ENCODE results near the gene CBLB. TPM values are rescaled to one million over a fixed set of nuclear protein-coding genes. Genes with fewer than 3 reads are reported as not detected.
"Not testable (repeated sequence)": the region's sequence is repeated elsewhere in the genome, so short reads cannot be mapped to it uniquely, and the experiment has no call there.

CBLB gene
- total RNA-seq, 1 donor from 2014 or later: 140 TPM

DNA sequence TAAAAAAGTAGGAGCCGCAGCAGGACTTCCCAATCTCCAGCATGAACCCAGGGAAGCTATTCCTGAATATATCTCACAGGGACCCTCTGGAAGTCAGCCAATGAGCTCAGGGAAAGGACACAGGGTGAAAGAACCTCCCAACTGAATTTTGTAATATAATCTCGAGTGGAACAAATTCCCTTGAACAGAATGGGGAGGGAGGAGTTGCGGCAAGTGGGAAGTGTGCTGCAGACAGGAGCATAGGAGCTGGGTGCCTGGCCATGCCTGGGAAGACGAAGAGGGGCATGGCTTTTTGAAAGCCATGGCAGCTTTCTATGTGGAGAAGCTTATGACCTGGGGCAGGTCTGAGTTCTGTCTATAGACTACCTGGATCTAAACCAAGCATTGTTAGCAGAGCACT lies 98.4 kb downstream of the CBLB start:
- ATAC-seq (no peak), DNase-seq (ENCODE audit: low spot score) (no peak)
- intact Hi-C loops (cut with DNase I): no loop called here

DNA sequence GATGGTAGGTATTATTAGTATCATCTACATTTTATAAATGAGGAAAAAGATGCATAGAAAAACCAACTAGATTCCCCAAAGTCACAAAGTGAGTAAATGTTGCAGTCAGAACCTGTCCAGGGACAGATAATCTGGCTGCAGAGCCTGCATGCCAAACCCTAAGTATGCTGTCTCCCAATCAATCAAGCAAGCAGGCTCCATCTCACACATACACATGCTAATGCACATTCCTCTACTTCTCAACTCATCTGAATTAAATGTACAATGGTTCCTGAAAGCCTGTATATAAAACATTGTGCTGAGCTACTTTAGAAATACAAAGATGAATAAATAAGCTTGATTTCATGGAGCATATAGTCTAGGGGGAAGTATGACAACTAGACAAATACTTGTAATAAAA lies 101.0 kb downstream of the CBLB start:
- DNase-seq (ENCODE audit: low spot score) (no peak), ATAC-seq (no peak)
- intact Hi-C loops (cut with DNase I): no loop called here

DNA sequence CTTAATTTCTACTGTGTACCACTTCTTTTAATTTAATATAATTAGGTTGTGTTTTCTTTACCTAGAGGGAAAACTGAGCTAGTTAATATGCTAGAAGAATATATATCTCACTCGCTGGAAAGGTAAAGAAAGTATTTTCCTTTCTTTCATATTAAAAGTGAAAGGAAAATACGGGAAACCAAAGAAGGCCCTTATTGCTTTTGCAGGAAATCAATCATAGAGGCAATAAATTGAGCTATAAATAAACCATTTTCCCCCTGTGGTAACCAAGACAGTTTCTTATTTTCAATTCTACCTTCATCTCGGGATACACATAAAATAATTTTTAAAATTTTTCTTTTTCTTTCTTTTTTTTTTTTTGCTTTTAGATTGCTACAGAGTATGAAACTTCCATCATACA lies 101.6 kb downstream of the CBLB start:
- ATAC-seq (no peak), DNase-seq (ENCODE audit: low spot score) (no peak)
- intact Hi-C loops (cut with DNase I): no loop called here

DNA sequence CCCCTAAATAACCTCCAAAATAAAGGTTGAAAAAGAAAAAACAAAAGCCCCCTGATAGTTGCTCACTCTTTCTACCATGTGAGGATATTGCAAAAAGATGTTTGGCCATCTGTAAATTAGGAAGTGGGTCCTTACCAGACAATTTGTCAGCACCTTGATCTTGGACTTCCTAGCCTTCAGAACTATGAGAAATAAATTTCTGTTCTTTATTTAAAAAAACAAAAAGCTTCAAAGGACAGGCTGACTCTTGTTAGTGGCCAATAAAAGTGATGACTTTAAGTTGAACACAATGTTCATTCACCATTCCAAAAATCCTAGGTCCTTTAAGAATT lies 103.5 kb downstream of the CBLB start:
- intact Hi-C loops (cut with DNase I): no loop called here
- DNase-seq (ENCODE audit: low spot score): no peak
- no peak for ATAC-seq

DNA sequence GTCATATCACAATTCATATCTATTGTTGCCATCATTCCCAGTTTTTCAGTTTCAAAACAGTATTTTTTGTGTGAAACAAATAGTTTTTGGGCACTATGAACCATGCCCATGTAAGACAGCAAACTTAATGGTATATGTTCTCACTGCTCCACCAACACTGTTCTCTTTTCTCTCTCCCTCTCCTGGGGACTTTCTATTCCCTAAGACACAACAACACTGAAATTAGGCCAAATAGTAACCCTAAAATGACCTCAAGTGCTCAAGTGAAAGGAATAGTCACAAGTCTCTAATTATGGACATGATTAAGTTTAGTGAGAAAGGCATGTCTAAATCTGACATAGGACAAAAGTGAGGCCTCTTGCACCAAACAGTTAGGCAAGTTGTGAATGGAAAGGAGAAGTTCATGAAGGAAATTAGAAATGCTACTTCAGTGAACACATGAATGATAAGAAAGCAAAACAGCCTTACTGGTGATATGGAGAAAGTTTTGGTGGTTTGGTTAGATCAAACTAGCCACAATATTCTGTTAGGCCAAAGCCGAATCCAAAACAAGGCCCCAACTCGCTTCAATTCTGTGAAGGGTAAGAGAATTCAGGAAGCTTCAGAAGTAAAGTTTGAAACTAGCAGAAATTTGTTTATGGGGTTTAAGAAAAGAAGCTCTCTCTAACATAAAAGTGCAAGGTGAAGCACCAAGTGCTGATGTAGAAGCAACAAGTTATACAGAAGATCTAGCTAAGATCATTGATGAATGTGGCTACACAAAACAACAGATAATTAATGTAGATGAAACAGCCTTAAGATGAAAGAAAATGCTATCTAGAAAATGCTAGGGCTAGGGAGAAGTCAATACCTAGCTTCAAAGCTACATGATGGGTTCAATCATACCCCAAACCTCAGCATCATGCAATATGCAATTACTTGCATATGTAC lies 104.2 kb downstream of the CBLB start:
- intact Hi-C loops (cut with DNase I): no loop called here

DNA sequence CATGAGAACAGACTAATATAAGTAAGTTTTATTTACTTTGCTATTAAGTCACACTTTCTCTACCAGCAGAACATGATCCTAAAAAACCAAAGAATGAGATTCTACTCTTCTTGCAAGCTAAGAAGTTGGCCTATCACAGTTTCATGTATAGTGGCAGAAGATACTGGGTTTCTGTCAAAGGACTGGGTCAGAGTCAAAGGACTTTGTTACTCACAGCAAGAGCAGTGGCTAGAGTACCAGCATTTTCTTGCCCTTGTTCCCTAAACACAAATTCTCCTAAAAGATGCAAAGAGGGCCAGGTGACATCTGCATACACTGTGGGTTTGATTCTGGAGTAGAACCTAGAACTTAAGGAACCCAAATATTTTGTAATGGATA lies 105.2 kb downstream of the CBLB start:
- intact Hi-C loops (cut with DNase I): no loop called here
- DNase-seq (ENCODE audit: low spot score) (no peak), ATAC-seq (no peak)

More for the DNA sequence above, 104.2 kb downstream of the CBLB start:
- no peak for DNase-seq (ENCODE audit: low spot score)
- no peak for ATAC-seq

DNA sequence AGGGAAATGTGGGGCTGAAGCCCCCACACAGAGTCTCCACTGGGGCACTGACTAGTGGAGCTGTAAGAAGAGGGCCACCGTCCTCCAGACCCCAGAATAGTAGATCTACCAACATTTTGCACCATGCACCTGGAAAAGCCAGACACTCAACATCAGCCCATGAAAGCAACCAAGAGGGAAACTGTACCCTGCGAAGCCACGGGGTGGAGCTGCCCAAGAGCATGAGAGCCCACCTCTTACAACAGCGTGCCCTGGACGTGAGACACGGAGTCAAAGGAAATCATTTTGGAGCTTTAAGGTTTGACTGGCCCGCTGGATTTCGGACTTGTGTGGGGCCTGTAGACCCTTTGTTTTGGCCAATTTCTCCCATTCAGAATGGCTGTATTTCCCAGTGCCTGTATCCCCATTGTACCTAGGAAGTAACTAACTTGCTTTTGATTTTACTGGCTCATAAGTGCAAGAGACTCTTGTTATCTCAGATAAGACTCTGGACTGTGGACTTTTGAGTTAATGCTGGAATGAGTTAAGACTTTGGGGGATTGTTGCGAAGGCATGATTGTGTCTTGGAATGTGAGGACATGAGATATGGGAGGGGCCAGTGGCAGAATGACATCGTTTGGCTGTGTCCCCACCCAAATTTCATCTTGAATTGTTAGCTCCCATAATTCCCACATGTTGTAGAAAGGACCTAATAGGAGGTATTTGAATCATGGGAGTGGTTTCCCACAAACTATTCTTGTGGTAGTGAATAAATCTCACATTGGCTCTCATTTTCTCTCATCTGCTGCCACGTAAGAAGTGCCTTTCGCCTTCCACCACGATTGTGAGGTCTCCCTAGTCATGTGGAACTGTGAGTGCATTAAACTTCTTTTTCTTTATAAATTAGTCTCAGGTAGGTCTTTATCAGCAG lies 105.8 kb downstream of the CBLB start:
- intact Hi-C loops (cut with DNase I): no loop called here
- DNase-seq (ENCODE audit: low spot score): no peak
- ATAC-seq: no peak

DNA sequence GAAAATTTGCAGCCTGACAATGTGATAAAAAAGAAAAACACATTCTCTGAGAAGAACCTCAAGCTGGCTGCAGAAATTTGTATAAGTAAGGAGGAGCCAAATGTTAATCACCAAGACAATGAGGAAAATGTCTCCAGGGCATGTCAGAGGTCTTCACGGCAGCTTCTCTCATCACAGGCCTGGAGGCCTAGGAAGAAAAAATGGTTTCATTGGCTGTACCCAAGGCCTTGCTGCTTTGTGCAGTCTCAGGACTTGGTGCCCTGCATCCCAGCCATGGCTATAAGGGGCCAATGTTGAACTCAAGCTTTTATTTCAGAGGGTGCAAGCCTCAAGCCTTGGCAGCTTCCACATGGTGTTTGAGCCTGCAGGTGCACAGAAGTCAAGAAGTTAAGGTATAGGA lies 106.6 kb downstream of the CBLB start:
- DNase-seq (ENCODE audit: low spot score): not testable (repeated sequence)

DNA sequence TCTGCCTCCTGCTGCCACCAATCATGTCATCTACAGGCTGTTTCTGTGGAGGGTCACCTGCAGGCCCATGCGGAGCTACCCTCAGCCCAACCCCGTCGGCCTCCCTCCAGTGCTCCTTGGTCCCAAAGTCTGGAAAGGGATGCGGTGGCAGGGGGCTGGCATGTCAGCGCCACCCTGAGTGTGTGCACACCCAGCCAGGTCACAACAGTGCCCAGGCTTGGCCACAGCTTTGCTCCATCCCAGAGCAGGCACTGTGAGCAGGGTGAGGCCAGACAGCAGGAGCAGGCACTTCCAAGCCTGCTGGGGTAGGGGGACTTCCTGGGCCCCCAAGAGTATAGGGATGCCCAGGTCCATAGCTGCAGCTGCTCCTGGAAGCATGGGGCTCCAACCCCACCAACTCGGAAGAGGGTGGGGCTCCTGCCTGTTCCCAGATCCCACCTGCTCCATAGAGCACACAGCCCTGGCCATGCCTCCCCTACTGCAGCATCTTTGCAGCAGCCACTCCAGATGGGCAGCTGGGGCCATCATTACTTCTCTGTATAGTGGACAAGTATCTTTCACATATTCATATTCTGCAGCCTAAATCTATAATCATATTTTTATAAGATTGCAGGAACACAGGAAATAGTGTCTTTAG lies 109.3 kb downstream of the CBLB start:
- DNase-seq (ENCODE audit: low spot score) (no peak), ATAC-seq (peak; percentile 30)
- intact Hi-C loops (cut with DNase I): no loop called here

More for the DNA sequence above, 106.6 kb downstream of the CBLB start:
- intact Hi-C loops (cut with DNase I); ATAC-seq: not testable (repeated sequence)

DNA sequence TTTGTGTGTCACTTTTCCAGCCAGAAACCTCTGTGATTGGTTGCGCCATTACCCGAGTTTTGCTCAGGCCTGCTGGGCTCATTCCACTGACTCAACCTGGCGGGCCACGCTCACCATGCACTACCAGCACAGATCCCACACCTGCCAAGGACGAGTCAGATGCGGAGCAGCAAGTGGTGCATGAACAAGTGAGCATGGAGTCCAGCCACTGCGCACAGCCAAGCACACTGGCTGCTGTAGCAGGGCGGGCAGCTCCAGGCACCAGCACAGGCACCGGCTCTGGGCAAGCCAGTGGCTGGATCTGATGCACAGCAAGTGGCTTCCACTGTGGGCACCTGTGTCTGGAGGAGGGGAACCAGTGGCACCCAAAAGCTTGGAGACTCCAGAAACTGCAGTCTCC lies 110.4 kb downstream of the CBLB start:
- ATAC-seq: peak; percentile 16
- no peak for DNase-seq (ENCODE audit: low spot score)
- intact Hi-C loops (cut with DNase I): no loop called here

DNA sequence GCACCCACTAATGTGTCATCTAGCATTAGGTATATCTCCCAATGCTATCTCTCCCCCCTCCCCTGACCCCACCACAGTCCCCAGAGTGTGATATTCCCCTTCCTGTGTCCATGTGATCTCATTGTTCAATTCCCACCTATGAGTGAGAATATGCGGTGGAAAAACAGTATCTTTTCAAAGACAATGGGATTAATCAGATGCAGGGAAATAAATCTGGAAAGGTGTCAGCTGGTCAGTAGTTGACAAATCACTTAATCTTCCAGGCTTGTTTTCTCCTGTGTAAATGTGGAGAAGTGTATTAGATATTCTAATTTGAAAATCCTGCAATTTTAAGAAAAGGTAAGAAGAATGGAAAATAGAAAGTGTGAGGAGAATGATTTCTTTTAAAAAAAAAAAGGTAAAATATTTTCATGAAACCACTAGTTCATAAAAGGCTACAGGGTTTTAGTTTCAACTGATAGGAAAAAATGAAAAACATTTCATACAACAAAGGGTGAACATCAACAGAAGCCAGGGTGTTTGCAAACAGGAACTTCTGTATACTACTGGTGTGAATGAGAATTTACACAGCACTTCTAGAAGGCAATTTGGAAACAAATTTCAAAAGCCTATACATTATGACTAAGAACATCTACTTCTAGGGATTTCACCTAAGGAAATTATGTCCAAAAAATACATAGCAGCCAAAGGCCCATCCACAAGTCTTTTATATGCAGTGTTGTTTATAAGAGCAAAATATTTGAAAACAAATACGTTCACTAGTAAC lies 113.5 kb downstream of the CBLB start:
- intact Hi-C loops (cut with DNase I): no loop called here
- ATAC-seq (no peak), DNase-seq (ENCODE audit: low spot score) (no peak)

DNA sequence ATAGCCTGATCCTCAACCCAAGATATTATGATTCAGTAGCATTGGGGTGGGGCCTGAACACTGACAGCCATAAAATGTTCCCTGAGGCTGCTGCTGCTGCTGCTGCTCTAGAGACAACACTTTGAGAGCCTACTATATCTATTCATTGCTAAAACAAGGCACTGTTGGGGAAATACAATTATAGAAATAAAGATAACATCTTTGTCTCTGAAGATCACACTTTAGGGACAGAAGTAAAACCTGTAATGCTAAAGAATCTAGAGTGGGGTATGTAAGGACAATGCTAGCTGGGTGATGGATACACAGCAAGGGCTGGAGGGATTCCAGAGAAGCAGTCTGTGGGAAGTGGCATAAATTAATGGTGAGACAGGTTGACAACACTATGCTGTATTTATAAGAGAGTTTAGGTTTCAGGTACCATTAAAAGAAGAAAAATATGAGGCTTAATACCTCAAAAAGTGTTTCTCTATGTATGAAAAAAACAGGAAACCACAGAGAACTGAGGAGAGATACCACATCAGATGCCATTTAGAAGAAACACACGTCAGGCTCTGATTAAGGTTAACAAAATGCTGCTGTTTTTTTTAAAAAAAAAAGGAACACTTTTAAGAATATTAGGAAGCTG lies 115.9 kb downstream of the CBLB start:
- DNase-seq (ENCODE audit: low spot score) (no peak), ATAC-seq (peak; percentile 42)
- intact Hi-C loops (cut with DNase I): no loop called here

DNA sequence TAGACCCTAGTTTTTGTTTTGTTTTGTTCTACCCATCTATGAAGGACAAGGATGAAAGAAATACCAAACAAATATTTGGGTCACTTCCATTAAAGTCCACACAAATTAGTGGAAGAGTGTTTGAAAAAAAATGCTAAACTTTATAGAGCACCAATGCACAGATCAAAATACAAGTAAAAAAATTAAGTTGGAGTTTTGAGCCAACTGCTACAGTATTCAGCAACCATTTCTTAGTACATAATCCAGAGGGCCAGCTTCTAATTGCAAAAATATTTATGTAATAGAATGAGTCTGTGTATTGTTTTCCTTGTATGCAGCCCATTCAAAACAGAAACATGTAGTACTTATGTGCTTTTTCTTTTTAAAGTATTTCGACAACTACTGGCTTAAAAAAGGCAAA lies 121.1 kb downstream of the CBLB start:
- no peak for DNase-seq (ENCODE audit: low spot score)
- peak; percentile 72 for ATAC-seq
- intact Hi-C loops (cut with DNase I): no loop called here

DNA sequence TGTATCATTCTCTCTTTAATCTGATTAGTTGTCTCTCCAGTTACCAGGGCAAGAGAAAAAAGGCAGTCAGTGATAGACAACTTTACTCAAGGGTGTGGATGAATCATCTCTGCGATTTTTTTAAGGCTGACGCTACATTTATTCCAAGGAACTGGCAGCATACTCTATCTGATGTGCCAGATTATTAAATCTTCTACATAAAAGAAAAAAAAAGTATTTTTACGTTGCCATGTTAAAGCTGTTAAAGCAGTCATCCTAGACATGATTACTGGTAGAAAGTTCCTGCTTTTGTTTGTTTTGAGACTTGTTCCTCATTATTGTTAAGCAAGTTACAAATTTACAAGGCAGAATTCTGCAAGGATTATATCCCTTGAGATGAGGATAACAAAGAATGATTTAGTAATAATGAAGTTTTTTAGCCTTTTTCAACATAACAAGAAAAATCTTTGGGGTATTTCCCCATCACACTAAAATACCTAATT lies 121.7 kb downstream of the CBLB start:
- intact Hi-C loops (cut with DNase I): no loop called here
- DNase-seq (ENCODE audit: low spot score): no peak
- ATAC-seq: peak; percentile 90

DNA sequence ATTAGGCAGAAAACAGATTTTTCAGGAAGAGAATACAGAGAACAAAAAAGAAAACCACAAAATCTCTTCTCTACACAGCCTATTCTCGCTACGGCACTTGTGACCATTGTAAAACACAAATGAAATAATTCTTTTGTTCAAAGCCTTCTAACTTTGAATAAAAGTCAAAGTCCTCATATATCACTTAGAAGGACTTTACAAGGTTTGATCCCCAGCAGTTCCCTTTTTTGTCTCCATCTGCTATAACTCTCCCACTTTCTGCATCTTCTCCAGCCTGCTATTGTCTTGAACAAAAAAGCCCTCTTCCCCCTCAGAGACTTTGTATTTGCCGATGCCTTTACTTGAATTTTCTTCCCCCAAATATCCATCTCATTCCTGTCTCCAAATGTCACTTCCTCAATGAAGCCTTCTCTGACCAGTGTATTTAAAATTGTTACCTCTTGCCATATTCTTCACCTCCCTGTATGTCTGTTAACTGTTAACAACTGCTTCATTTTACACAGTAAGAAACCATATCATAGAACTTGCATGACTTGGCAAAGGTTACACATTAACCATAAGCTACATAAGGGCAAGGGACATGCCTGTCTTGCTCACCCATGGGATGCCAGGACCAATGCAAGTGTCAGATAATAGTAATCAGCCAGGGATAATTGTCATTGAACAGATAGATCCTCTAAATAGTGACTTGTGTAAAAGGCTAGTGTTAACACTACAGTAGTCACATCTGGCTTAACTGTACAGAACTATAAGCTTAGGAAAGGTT lies 122.4 kb downstream of the CBLB start:
- no peak for ATAC-seq
- intact Hi-C loops (cut with DNase I): no loop called here
- DNase-seq (ENCODE audit: low spot score): no peak

DNA sequence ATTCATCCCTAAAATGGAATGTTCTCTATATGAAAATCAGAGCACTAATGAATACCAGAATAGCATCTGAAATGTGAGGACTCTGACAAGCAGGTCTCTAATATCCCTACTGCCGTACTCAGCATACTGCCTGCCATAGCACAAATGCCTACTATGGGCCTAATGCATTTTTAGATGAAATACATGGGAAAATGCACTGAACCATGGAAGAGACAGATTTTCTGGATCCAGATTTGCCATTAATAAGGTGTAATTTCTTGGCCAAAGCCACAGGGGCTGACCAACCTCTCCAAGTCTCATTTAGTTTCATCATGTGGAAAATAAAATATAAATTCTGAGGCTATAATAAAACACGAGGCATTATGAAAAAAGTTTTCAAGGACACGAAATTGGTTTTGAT lies 123.8 kb downstream of the CBLB start:
- ATAC-seq (no peak), DNase-seq (ENCODE audit: low spot score) (no peak)
- intact Hi-C loops (cut with DNase I): no loop called here

DNA sequence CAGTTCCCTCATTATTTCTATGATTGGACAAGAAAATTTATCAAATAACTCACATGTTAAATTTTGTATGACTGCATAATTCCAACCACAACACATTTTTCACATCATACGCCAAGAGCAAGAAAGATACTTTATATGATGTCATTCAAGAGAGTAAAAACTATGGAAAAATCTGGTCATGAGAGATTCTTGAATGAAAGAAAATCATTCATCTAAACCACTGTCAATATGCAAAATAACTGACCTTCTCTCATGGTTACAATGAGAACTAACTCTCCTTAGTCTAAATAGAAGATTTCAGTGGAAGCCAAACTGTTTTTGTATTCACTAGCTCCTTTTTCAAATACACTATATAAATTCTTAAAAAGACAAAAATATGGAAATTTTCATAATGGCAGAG lies 124.6 kb downstream of the CBLB start:
- no peak for DNase-seq (ENCODE audit: low spot score)
- no peak for ATAC-seq
- intact Hi-C loops (cut with DNase I): no loop called here

DNA sequence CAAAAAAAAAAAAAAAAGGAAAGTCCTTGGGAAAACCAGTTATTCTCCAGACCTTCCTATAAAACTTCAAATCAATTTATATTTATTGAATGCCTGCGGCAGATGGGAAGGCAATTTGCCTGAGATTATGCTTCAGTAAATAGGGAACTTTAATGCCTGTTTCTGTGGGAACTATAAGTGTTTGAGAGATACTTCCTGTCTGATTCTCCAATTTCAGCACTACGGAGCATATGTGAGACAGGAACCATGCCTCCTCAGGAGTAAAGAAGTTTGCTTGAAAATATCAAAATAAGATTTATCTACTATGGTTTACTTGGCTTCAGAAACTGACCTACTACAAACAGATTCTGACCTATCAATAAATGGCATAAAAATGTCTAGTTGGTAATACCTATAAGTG lies 135.5 kb downstream of the CBLB start:
- no peak for DNase-seq (ENCODE audit: low spot score)
- no peak for ATAC-seq
- intact Hi-C loops (cut with DNase I): no loop called here
